Hepatocyte (in vitro differentiated cells): ENCODE data around the gene TLR10. TPM values are rescaled to one million over a fixed set of nuclear protein-coding genes. Genes with fewer than 3 reads are reported as not detected.
A peak's percentile ranks its signal among the peaks of the same experiment; 100 is the strongest.

Experiments used
- DNase-seq: peaks from one replicate; pipeline ENCODE4 v3.0.0-alpha.2; 2016; ENCODE audit warnings: low spot score
- H2AFZ ChIP-seq: fragments of 200-600 bp; sonication (generic); 2 replicates; pipeline ENCODE4 v1.6.0; 2016; ENCODE audit warnings: antibody characterized with exemption, mild to moderate bottlenecking
- H3K27ac ChIP-seq: fragments of 200-600 bp; sonication (generic); 2 replicates; pipeline ENCODE4 v1.5.1; 2016; ENCODE audit warnings: mild to moderate bottlenecking
- H3K27me3 ChIP-seq: fragments of 200-600 bp; sonication (generic); 2 replicates; pipeline ENCODE4 v1.6.1; 2016
- H3K36me3 ChIP-seq: fragments of 200-600 bp; sonication (generic); replicated peaks from 2 replicates; pipeline ENCODE4 v1.5.1; 2016; ENCODE audit warnings: low read depth; ENCODE audit not compliant: insufficient read depth
- H3K4me1 ChIP-seq: fragments of 200-600 bp; sonication (generic); 2 replicates; pipeline ENCODE4 v1.5.1; 2016; ENCODE audit warnings: mild to moderate bottlenecking, moderate library complexity; ENCODE audit not compliant: insufficient read depth
- H3K4me2 ChIP-seq: fragments of 200-600 bp; sonication (generic); 2 replicates; pipeline ENCODE4 v1.6.0; 2016
- H3K4me3 ChIP-seq: fragments of 200-600 bp; sonication (generic); 2 replicates; pipeline ENCODE4 v1.5.1; 2016; ENCODE audit warnings: mild to moderate bottlenecking
- H3K79me2 ChIP-seq: fragments of 200-600 bp; sonication (generic); 2 replicates; pipeline ENCODE4 v1.6.0; 2017; ENCODE audit warnings: mild to moderate bottlenecking
- H3K9me2 ChIP-seq: fragments of 200-600 bp; sonication (generic); replicated peaks from 2 replicates; pipeline ENCODE4 v1.6.0; 2017; ENCODE audit warnings: mild to moderate bottlenecking; ENCODE audit not compliant: insufficient read depth
- H3K9me3 ChIP-seq: fragments of 200-600 bp; sonication (generic); 2 replicates; pipeline ENCODE4 v1.5.1; 2016; ENCODE audit warnings: low read depth, mild to moderate bottlenecking
- H4K20me1 ChIP-seq: fragments of 200-600 bp; sonication (generic); 2 replicates; pipeline ENCODE4 v1.6.0; 2016; ENCODE audit warnings: mild to moderate bottlenecking; ENCODE audit not compliant: insufficient read depth, poor library complexity, severe bottlenecking
- CTCF ChIP-seq: fragments of 200-600 bp; sonication (generic); IDR thresholded peaks from 2 replicates; pipeline ENCODE4 v1.5.1; 2016; ENCODE audit warnings: antibody characterized with exemption, mild to moderate bottlenecking; ENCODE audit not compliant: poor library complexity
- EZH2 ChIP-seq: fragments of 200-600 bp; sonication (generic); IDR thresholded peaks from 2 replicates; pipeline ENCODE4 v1.6.1; 2016; ENCODE audit warnings: antibody characterized with exemption, mild to moderate bottlenecking, borderline replicate concordance
- EZH2phosphoT487 ChIP-seq: fragments of 200-600 bp; sonication (generic); IDR thresholded peaks from one replicate; pipeline ENCODE4 v1.6.1; 2018; ENCODE audit warnings: antibody characterized with exemption, mild to moderate bottlenecking, low read depth, moderate library complexity; ENCODE audit not compliant: unreplicated experiment, severe bottlenecking
- WGBS: methylation state at CpG from one replicate; pipeline ENCODE4 v1.1.6; 2016; ENCODE audit warnings: low lambda C conversion rate; ENCODE audit errors: missing lambda C conversion rate; 5-methylcytosine and 5-hydroxymethylcytosine counted together
- polyA plus RNA-seq: library from polyadenylated mRNA; unstranded; fragments of >200 nt; fragmentation: Nextera tagmentation; extraction: Ambion mirVana; gene quantifications from 2 replicates; pipeline ENCODE4 v1.2.1, GENCODE V29; 2016
- total RNA-seq: library from RNA; depleted of rRNA; stranded (reverse); fragments of >200 nt; gene quantifications from 2 replicates; pipeline ENCODE4 v1.2.3, GENCODE V29; 2014

Gene TLR10
- total and polyA plus RNA-seq, 2 experiments from 2014 or later, result not detected

GRCh38 chr4:38804654-38805295 lies 22.0 kb upstream of the TLR10 start, which contains the start of gene TLR1:
TSS of gene TLR1 (minus strand) at chr4:38804791. CDS start at chr4:38798831, 5,960 bp downstream.
- Histone ChIP-seq H3K27ac (peak within 1 kb of the TSS; percentile 58), H3K36me3 (no peaks in the 10 kb centered on the region), H3K4me1 (peaks cover 7% of the 10 kb centered on the region), H3K9me2 (no peaks in the 10 kb centered on the region), H4K20me1 (no peaks in the 10 kb centered on the region), H3K4me2 (peak within 1 kb of the TSS; percentile 54), H3K9me3 (no peaks in the 10 kb centered on the region), H3K79me2 (no peaks in the 10 kb centered on the region), H3K27me3 (no peaks in the 10 kb centered on the region), H3K4me3 (no peak within 1 kb of the TSS), H2AFZ (peak within 1 kb of the TSS; percentile 46)
- 53% methylated on average over 7 of the region's 7 CpGs for WGBS
- peak; percentile 46 for DNase-seq
- TF ChIP-seq EZH2 (no peak), EZH2phosphoT487 (no peak), CTCF (peak; percentile 58)

- Histone ChIP-seq H3K79me2 (no peaks in the 10 kb centered on the region), H3K27me3 (no peaks in the 10 kb centered on the region), H4K20me1 (no peaks in the 10 kb centered on the region), H2AFZ (peak overlapping the region; percentile 46), H3K4me3 (no peak overlapping the region), H3K36me3 (no peaks in the 10 kb centered on the region), H3K4me1 (peaks cover 7% of the 10 kb centered on the region), H3K27ac (peak overlapping the region; percentile 58), H3K9me3 (no peaks in the 10 kb centered on the region), H3K9me2 (no peaks in the 10 kb centered on the region), H3K4me2 (peak overlapping the region; percentile 54)
- no peak for DNase-seq
- WGBS, result 43% methylated on average over 6 of the region's 6 CpGs
- TF ChIP-seq EZH2phosphoT487 (no peak), EZH2 (no peak), CTCF (no peak)
These were observed 21.3 kb upstream of the TLR10 start for GRCh38 chr4:38803833-38804653.

- Histone ChIP-seq H3K9me2 (no peaks in the 10 kb centered on the region), H2AFZ (no peak overlapping the region), H3K4me1 (peaks cover 7% of the 10 kb centered on the region), H3K9me3 (no peaks in the 10 kb centered on the region), H3K4me2 (no peak overlapping the region), H3K79me2 (no peaks in the 10 kb centered on the region), H3K27me3 (no peaks in the 10 kb centered on the region), H4K20me1 (no peaks in the 10 kb centered on the region), H3K4me3 (no peak overlapping the region), H3K27ac (no peak overlapping the region), H3K36me3 (no peaks in the 10 kb centered on the region)
- TF ChIP-seq EZH2 (no peak), EZH2phosphoT487 (no peak), CTCF (no peak)
- WGBS, result 92% methylated on average over 15 of the region's 15 CpGs
- DNase-seq, result no peak
These were observed 20.0 kb upstream of the TLR10 start for GRCh38 chr4:38802561-38803355.
